Activated CD8-positive, alpha-beta memory T cell treated with anti-CD3 and anti-CD28 coated beads, Interleukin-2, amount 50 U/mL, for 1 hour (primary cell): ENCODE measurements around the gene COL4A3.

Experiments used
- DNase-seq: peaks from one replicate; pipeline ENCODE4 v3.0.0-alpha.2; 2020; ENCODE audit errors: extremely low read depth

COL4A3 gene

GRCh38 chr2:227163998-227164762 is at the start of gene COL4A3, which contains the start of gene COL4A4:
TSS of gene COL4A3 (plus strand) at chr2:227164624. CDS start at chr2:227164727, 103 bp downstream.
TSS of gene COL4A4 (minus strand) at chr2:227164205. CDS start at chr2:227147483, 16,722 bp downstream.
- no peak for DNase-seq

- DNase-seq: no peak
Measured at GRCh38 chr2:227115761-227116160, 48.7 kb upstream of the COL4A3 start.

- no peak for DNase-seq
Measured at GRCh38 chr2:227117027-227117426, 47.4 kb upstream of the COL4A3 start.

GRCh38 chr2:227117852-227118251 is 46.6 kb upstream of the COL4A3 start:
- no peak for DNase-seq

GRCh38 chr2:227118353-227118752 is 46.1 kb upstream of the COL4A3 start:
- no peak for DNase-seq

- DNase-seq: no peak
Measured at GRCh38 chr2:227123697-227124096, 40.7 kb upstream of the COL4A3 start.

GRCh38 chr2:227124811-227125210 is 39.6 kb upstream of the COL4A3 start:
- DNase-seq: no peak

GRCh38 chr2:227125506-227125905 is 38.9 kb upstream of the COL4A3 start:
- DNase-seq: no peak

GRCh38 chr2:227127201-227127600 is 37.2 kb upstream of the COL4A3 start:
- DNase-seq: no peak

GRCh38 chr2:227130636-227131035 is 33.8 kb upstream of the COL4A3 start:
- DNase-seq: no peak

- DNase-seq: no peak
Measured at GRCh38 chr2:227132986-227133385, 31.4 kb upstream of the COL4A3 start.

GRCh38 chr2:227134591-227134990 is 29.8 kb upstream of the COL4A3 start:
- no peak for DNase-seq

GRCh38 chr2:227141301-227141700 is 23.1 kb upstream of the COL4A3 start:
- no peak for DNase-seq

- no peak for DNase-seq
Measured at GRCh38 chr2:227143895-227144294, 20.5 kb upstream of the COL4A3 start.

- no peak for DNase-seq
Measured at GRCh38 chr2:227146456-227146855, 18.0 kb upstream of the COL4A3 start.

GRCh38 chr2:227147023-227147422 is 17.4 kb upstream of the COL4A3 start:
- DNase-seq: no peak

GRCh38 chr2:227148106-227148505 is 16.3 kb upstream of the COL4A3 start:
- no peak for DNase-seq

GRCh38 chr2:227150222-227150936 is 14.0 kb upstream of the COL4A3 start:
- no peak for DNase-seq

GRCh38 chr2:227152093-227152766 is 12.2 kb upstream of the COL4A3 start:
- DNase-seq: no peak

GRCh38 chr2:227153307-227153706 is 11.1 kb upstream of the COL4A3 start:
- no peak for DNase-seq

GRCh38 chr2:227153758-227154486 is 10.5 kb upstream of the COL4A3 start:
- DNase-seq: no peak
